ENCODE measurements around the gene OR6S1.
A peak's percentile ranks its signal among the peaks of the same experiment; 100 is the strongest.

Gene OR6S1

GRCh38 chr14:20641591-20641990, at the start of gene OR6S1:
Gene OR6S1, minus strand, starts transcription at chr14:20641691. Its CDS starts 0 bp downstream, at chr14:20641691.
- no peak for DNase-seq (ENCODE audit: low read depth in 1 of 2, low spot score in 1 of 2)

GRCh38 chr14:20690848-20691640, 49.6 kb upstream of the OR6S1 start:
- no peak for DNase-seq (ENCODE audit: low read depth in 1 of 2, low spot score in 1 of 2)

- no peak for DNase-seq (ENCODE audit: low read depth in 1 of 2, low spot score in 1 of 2)
Observed at GRCh38 chr14:20688167-20688839, 46.8 kb upstream of the OR6S1 start, which contains the start of gene ANG. Gene ANG, plus strand, starts transcription at chr14:20688764. Its CDS starts 4,801 bp downstream, at chr14:20693565.

- DNase-seq (ENCODE audit: low read depth in 1 of 2, low spot score in 1 of 2), result no peak
Observed at GRCh38 chr14:20687362-20688166, 46.1 kb upstream of the OR6S1 start.

- DNase-seq (ENCODE audit: low read depth in 1 of 2, low spot score in 1 of 2), result no peak
Observed at GRCh38 chr14:20686386-20687143, 45.1 kb upstream of the OR6S1 start.

- DNase-seq (ENCODE audit: low read depth in 1 of 2, low spot score in 1 of 2), result no peak
Observed at GRCh38 chr14:20684662-20685456, 43.4 kb upstream of the OR6S1 start.

GRCh38 chr14:20683891-20684661, 42.6 kb upstream of the OR6S1 start, which contains the start of gene RNASE4:
Gene RNASE4, plus strand, starts transcription at chr14:20684560. Its CDS starts 14,812 bp downstream, at chr14:20699372.
- DNase-seq (ENCODE audit: low read depth in 1 of 2, low spot score in 1 of 2), result peak; percentile 61 to 72

GRCh38 chr14:20683125-20683890, 41.8 kb upstream of the OR6S1 start:
- DNase-seq (ENCODE audit: low read depth in 1 of 2, low spot score in 1 of 2), result peak; percentile 50 to 67

GRCh38 chr14:20682435-20683124, 41.1 kb upstream of the OR6S1 start:
- peak; percentile 55 to 64 for DNase-seq (ENCODE audit: low read depth in 1 of 2, low spot score in 1 of 2)

GRCh38 chr14:20682127-20682434, 40.6 kb upstream of the OR6S1 start:
- DNase-seq (ENCODE audit: low read depth in 1 of 2, low spot score in 1 of 2), result no peak

GRCh38 chr14:20681348-20682126, 40.0 kb upstream of the OR6S1 start:
- peak; percentile 72 to 81 for DNase-seq (ENCODE audit: low read depth in 1 of 2, low spot score in 1 of 2)

GRCh38 chr14:20680843-20681347, 39.4 kb upstream of the OR6S1 start:
- DNase-seq (ENCODE audit: low read depth in 1 of 2, low spot score in 1 of 2), result no peak

GRCh38 chr14:20680363-20680762, 38.9 kb upstream of the OR6S1 start:
- DNase-seq (ENCODE audit: low read depth in 1 of 2, low spot score in 1 of 2), result no peak

GRCh38 chr14:20679907-20680306, 38.4 kb upstream of the OR6S1 start:
- no peak for DNase-seq (ENCODE audit: low read depth in 1 of 2, low spot score in 1 of 2)

- DNase-seq (ENCODE audit: low read depth in 1 of 2, low spot score in 1 of 2), result no peak
Observed at GRCh38 chr14:20676072-20676471, 34.6 kb upstream of the OR6S1 start.

- no peak for DNase-seq (ENCODE audit: low read depth in 1 of 2, low spot score in 1 of 2)
Observed at GRCh38 chr14:20675669-20676068, 34.2 kb upstream of the OR6S1 start.

Data from stimulated activated CD4-positive, alpha-beta T cell treated with anti-CD3 and anti-CD28 coated beads, Interleukin-15, amount 100 ng/mL, for 1 hour (primary cell).